Measurements from ENCODE around the gene BCAS3.

BCAS3 gene

GRCh38 chr17:61091096-61091495 is 413.4 kb downstream of the BCAS3 start:
- no peak for TF ChIP-seq ZFX (IDR thresholded peaks at IDR 0.05)
- no peak for TF ChIP-seq CTCF (conservative IDR thresholded peaks at IDR 0.05)
- no peak overlapping the region for H3K27ac ChIP-seq

GRCh38 chr17:61097781-61098180 is 420.1 kb downstream of the BCAS3 start:
- no peak for TF ChIP-seq ZFX (IDR thresholded peaks at IDR 0.05)
- TF ChIP-seq CTCF (conservative IDR thresholded peaks at IDR 0.05) = no peak

GRCh38 chr17:61106354-61106753 is 428.7 kb downstream of the BCAS3 start:
- H3K27ac ChIP-seq = no peak overlapping the region
- TF ChIP-seq CTCF (conservative IDR thresholded peaks at IDR 0.05) (no peak), ZFX (IDR thresholded peaks at IDR 0.05) (no peak)

More at GRCh38 chr17:61097781-61098180, 420.1 kb downstream of the BCAS3 start:
- no peak overlapping the region for H3K27ac ChIP-seq

GRCh38 chr17:61116577-61116976 is 438.9 kb downstream of the BCAS3 start:
- no peak for TF ChIP-seq CTCF (conservative IDR thresholded peaks at IDR 0.05)
- TF ChIP-seq ZFX (IDR thresholded peaks at IDR 0.05) = no peak
- no peak overlapping the region for H3K27ac ChIP-seq

- TF ChIP-seq ZFX (IDR thresholded peaks at IDR 0.05) = no peak
- TF ChIP-seq CTCF (conservative IDR thresholded peaks at IDR 0.05) = no peak
- H3K27ac ChIP-seq = no peak overlapping the region
Observed at GRCh38 chr17:61117983-61118382, 440.3 kb downstream of the BCAS3 start.

- no peak for TF ChIP-seq CTCF (conservative IDR thresholded peaks at IDR 0.05)
- no peak overlapping the region for H3K27ac ChIP-seq
Observed at GRCh38 chr17:61118871-61119270, 441.2 kb downstream of the BCAS3 start.

- no peak for TF ChIP-seq CTCF (conservative IDR thresholded peaks at IDR 0.05)
- TF ChIP-seq ZFX (IDR thresholded peaks at IDR 0.05) = no peak
- H3K27ac ChIP-seq = no peak overlapping the region
Observed at GRCh38 chr17:61122326-61122913, 444.8 kb downstream of the BCAS3 start.

Measured in C4-2B (cell line).